Measurements from ENCODE around the gene CAMTA2.

CAMTA2 gene

DNA sequence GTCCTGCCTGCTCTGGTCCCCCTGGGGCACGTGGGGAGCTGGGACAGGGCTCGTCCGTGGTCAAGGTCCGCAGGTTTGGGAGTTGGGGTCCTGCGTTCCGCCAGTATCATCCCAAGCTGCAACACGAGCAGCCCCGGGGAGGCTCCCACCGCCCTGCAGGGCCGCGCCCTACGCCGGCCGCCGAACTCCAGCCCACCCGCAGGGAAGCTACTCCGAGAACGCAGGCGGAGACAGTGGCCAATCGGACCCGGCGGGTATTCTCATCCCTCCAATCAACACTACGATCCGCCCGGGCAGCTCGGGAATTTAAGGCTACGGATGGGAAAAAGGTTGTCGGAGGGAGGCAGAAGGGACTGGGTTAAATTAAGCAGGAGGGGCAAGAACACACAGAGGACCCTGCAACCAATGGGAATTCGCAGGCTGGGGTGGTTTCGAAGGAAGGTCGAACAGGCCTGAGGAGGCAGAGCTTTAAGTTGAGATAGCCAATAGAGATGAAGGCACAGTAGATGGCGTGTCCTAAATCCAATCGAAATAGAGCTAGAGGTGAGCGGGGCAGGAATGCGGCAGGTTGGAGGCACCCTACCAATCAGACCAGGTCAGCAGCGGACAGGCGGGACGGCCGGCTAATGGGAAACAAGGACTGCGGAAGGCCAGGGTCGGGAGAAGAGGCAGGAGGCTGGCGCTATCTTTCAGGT is 20.5 kb downstream of the CAMTA2 start:
- peak; percentile 99 for DNase-seq

DNA sequence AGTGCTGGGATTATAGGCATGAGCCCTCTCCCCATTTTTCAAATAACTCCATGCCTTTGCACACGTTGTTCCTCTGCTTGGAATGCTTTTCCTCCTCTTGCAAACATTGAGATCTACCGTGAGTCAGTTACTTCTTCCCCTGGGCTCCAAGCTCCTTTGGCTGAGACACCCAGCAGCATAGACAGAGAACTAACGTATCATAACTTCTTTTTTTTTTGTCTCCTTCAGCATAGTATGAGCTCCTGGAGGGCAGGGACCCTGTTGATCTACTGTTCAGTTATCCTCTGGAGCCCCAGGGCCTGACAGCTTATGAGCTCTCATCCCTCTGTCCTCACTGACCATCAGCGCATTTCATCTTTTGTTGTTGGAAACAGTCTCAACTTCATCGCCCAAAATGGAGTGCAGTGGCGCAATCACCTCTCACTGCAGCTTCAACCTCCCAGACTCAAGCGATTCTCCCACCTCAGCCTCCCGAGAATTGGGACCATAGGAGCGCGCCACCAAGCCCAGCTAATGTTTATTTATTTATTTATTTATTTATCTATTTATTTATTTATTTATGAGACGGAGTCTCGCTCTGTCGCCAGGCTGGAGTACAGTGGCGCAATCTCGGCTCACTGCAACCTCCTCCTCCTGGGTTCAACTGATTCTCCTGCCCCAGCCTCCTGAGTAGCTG is 22.0 kb downstream of the CAMTA2 start:
- DNase-seq: no peak

DNA sequence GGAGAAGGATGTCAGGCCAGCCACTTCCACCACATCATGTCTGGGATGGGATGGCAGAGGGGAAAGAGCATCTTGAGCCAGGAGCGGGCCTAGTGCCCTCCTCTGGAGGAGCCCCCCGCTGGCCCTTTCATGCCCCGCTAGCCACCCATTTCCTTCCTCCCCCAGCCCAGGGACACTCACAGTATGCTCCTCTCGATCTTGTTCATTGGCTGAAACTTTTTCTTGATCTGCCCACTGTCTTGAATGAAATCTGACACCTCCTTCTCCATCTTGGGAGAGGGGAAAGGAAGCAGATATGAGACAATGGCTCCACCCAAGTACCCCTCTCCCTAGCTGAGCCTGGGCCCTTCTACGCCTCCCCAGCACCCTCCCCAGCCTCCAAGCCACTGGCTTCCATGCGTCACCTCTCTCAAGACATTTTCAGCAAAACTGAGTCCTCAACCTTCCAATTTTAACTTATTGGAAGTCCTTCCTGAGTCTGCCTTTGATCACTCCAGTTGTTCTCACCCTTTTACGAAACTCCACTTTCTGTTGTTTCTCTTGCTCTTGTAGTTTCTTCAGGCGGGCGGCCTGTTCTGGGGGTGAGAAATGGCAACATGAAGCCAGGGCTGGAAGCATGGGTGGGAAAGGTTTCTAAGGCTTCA is 27.1 kb downstream of the CAMTA2 start:
- DNase-seq: no peak

DNA sequence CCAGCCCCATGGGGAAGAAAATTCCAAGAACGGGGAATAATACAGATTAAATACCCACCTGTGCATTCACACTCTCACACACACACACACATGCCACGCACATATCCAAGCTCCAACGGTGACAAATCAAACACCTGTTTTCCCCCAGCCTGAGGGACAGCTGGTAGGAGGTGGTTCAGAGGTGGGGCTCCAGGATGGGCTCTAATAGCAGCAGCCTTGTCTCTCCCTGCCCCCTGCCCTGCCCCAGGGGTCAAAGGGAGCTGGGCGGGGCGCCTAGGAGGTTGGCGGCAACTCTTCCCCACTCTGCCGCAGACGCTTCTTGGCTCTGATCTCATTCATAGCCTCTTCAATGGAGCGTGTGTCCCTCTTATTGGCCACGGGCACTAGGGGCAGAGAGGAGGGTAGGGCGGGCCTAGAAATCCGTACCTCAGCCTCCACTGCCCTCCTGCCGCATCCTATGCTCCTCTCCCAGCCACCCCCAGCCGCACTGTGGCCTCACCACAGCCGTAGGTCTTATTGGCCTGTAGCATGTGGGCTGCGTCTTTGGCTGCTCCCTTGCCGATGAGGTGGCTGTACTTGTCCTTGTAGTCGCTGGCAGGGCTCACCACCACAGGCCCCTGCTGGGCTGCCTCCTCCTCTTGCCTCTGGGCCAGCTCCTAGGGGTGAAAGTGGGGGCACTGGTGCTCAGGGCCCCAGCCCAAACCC is 28.1 kb downstream of the CAMTA2 start:
- no peak for DNase-seq

DNA sequence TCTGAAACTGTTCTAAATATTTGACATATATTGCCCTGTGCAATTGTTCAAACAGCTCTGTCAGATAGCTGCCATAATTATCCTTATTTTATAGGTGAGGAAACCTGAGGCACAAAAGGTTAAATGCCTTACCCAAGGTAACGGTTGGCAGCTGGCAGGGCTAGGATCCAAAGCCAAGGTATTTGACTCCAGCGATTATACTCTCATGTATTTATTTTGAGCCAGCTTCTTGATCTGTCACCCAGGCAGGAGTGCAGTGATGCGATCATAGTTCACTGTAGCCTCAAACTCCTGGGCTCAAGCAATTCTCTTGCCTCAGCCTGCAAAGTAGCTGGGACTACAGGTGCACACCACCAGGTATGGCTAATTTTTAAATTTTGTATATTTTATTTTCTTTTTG is 29.4 kb downstream of the CAMTA2 start:
- DNase-seq: no peak

DNA sequence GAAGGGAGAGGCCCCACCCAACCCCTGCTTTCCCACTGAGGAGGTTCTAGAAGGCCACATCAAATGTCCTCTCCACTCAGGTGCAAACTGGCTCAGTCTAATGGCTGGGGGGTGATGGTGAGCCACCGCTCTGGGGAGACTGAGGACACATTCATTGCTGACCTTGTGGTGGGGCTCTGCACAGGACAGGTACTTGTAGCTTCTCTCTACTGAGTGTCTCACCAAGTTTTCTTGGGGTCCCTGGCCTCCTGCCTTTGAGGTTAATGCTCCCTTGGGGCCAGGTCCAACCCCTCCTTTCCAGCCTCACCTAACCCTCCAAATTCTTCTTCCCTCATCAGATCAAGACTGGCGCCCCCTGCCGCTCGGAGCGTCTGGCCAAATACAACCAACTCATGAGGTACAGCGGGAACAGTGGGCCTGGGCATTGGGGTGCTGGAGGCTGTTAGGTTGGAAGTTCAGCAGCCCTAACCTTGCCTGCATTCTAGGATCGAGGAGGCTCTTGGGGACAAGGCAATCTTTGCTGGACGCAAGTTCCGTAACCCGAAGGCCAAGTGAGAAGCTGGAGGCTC is 30.9 kb downstream of the CAMTA2 start:
- DNase-seq: no peak

DNA sequence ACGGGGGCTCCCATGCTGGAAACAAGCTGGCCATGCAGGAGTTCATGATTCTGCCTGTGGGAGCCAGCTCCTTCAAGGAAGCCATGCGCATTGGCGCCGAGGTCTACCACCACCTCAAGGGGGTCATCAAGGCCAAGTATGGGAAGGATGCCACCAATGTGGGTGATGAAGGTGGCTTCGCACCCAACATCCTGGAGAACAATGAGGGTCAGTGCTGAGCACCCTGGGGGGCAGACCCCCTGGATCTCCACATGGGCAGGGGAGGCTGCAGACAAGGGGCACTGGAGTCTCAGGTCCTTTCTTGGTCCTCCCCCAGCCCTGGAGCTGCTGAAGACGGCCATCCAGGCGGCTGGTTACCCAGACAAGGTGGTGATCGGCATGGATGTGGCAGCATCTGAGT is 32.4 kb downstream of the CAMTA2 start:
- DNase-seq: no peak

DNA sequence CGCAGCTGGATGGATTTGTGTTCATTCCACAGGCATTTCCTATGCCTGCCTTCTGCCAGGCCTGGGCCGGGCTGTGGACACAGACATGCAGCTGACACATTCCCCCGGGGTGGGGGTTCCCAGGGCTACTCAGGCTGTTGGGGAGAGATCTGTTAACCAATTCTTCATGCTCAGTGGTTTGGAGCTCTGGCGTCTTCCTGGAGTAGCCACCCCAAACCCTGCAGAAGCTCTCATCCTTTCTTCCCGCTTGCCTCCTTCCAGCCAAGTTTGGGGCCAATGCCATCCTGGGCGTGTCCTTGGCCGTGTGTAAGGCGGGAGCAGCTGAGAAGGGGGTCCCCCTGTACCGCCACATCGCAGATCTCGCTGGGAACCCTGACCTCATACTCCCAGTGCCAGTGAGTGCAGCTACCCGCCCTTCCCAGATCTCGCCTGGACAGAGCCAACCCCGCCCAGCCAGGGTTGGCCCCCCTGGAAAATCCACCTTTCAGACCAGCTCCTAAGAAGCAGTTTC is 34.0 kb downstream of the CAMTA2 start:
- no peak for DNase-seq

DNA sequence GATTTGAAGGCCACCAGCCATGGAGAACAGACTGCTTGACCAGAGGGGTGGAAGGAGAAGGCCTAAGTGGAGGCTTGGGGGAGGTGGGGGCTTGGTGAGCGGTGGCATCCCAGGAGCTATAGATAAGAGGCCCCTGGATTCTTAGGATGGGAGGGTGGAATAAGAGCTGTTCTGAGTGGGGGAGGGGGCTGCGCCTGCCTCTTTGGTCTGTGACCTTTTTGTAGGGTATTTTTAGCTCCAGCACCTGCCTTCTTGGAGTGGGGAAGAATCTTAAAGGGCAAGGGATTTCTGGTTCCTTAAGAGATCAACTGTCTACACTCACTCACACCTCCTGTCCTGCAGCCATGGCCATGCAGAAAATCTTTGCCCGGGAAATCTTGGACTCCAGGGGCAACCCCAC is 36.0 kb downstream of the CAMTA2 start:
- DNase-seq: no peak

DNA sequence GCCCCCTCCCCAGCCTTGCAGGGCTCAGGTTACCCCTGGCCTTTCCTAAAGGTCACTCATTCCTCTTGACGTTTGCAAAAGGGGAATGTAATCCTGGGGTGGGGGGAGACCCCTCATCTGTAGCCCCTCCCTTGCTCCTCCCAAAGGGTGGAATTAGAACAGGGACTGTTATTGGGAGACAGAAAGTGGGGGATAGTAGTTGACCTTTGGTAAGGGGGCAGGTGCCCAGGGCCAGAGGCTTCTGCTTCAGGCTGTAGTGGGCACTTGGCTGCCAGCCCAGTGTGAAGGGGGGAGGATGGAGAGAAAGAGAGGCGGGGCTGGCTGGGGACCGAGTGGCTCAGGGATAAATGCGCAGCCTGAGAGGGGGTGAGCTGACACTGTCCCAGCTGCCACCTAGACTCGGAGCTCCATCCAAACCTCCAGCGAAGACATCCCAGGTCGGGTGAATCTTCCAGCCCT is 36.7 kb downstream of the CAMTA2 start, which contains the start of gene ENO3:
TSS of gene ENO3 (plus strand) at position 374 of the 459 bp plus-strand sequence. CDS start 711 bp downstream, outside the sequence.
- no peak for DNase-seq

DNA sequence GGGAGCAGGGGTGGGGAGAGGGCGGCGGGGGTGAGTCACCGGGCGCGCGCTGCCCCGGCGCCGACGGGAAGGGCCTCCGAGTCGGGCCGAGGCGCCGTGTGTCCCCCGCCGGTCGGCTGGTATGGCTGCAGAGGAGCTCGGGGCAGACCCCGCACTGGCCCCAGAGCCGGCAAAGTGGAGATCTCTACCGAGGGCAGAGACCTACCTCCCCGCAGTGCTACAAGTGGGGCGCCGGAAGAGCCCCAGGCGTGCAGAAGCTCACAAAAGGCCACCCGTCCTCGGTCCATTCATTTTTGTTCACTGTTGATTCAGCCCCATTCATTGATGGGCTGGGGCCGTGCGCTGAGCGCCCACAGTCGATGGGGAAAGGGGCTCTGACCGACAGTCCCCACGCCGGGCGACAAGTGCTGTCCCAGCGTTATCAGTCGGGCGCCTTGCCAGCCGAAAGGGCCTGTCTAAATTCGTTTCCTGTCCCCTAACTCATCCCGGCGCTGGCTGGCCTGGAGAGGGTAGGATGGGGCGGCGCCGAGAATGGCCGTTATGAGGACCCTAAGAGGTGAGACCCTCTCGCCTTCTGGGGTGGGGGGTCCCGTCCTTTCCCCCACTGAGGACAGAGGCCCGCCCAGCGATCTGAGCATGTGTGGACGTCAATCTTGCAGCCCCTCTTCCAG is 37.3 kb downstream of the CAMTA2 start:
- no peak for DNase-seq

DNA sequence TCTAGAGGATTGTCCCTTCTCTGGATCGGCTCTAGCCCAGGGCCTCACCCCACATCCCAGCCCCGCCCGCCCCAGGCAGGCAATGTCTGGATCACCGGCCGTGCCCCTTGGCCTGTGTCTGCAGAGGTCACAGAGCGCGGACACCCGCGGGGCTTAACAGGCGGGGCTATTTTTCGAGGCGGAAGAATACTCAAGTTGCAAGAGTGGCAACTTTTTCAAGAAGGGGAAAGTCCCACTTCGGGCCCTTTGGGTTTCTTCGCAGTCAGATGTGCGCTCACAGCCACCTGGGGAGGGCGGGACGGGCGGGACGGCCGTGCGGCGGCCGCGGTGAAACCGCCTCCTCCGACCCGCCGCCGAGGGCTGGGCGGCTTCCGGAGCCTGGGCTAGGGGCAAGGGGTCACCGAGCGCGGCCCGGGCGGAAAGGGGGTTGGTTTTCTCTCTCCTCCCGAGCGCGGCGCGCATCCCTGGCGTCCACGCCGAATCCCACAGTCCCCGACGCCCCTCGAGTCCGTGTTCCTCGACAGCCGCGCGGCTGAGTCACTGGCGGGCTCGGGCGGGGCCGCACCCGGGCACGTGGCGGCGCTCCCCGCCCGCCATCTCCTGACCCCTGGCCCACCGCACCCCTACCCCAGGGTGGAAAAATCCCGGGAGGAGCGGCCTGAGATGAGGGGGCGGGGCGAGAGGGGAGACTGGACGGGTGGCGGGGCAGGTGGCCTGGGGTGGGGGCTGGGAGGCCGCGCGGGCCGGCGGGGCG is 38.0 kb downstream of the CAMTA2 start:
- DNase-seq: peak; percentile 53

DNA sequence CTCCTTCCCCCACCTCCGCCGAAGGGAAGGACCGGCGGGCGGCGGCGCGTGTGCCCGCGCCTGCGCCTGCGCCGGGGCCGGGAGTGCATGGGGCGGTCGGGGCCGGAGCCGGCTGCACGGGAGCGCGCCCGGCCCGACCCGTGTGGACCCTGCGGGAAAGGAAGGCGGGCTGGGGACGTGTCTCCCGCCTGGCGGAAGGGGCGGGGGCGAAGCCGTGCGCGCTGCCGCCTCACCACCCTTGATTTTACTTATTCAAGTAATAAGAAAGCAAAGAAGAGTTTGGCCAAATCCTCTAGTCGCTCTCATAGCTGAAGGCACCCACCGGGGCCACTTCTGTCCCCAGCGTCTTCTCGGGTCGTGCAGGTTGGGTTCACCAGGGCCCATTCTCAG is 38.5 kb downstream of the CAMTA2 start:
- peak; percentile 64 for DNase-seq

DNA sequence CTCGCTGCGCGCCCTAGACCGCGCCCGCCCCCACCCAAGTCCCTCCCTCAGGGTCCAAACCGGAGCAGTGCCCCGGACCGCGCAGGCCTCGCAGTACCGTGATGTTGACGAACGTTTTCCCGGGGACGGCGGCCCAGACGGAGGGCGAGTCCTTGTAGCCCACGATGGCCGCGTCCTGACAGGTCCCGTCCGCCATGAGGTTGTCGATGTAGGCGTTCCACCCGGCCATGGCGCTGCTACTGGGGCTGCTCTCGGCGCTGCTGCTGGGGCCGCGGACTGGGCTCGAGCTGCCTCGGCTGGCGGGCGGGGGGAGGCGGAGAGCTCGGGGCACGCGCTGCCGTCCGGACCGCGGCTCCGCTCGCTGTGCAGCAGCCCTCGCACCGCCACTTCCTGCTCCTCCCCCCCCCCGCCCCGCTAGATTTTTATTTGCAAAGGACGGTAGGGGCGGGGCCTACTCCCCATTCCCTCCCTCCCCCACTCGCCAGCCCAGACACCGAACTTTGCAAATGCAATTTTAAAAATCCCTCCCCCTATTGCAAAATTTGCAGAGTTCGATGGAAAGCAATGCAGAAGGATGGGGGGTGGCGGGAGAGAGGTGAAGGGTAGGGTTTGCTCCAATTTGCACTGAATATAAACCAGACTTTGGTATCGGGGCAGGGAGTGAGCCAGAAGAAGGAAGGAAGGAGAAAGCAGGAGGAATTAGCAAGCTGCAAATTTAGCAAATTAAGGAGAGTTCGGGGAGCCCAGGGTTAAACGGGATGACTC is 39.1 kb downstream of the CAMTA2 start, which contains the start of gene PFN1:
TSS of gene PFN1 (minus strand) at position 365 of the 765 bp plus-strand sequence. CDS start at position 229, 136 bp downstream.
- DNase-seq: peak; percentile 52

DNA sequence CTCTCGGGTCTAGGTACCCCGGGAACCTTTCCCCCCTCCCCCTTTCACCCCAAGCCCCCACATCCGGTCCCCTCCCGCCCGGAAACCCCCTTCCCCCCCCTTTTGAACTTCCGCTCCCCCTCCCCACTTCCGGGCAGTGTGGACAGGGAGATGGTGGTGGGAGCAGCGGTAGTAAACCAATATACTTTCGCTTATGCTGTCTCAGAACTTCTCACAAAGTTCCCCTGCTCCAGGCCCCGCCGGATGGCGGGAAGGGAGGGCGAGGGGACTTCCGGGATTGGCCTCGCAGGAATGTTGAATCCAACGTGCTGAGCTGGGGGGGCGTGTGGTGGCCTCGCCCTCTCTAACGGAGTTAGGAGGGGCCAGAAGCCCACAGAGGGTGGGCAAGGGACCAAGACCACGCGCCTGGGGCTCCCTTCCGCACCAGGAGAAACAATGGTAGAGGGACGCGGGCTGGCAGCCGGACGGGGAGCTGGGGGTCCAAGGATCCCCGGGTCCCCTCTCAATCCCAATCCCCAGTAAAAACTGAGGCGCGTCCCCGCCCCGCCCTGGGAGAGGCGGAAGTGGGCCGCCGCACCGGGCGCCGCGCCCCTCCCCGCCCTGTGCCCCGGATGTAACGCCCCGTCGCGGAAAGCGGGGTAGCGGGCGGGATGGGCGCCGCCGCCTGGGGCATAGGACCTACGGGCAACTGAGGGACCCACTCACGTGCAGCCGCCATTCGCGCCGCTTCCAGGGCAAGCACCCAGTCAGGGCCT is 39.9 kb downstream of the CAMTA2 start:
- DNase-seq: peak; percentile 12

DNA sequence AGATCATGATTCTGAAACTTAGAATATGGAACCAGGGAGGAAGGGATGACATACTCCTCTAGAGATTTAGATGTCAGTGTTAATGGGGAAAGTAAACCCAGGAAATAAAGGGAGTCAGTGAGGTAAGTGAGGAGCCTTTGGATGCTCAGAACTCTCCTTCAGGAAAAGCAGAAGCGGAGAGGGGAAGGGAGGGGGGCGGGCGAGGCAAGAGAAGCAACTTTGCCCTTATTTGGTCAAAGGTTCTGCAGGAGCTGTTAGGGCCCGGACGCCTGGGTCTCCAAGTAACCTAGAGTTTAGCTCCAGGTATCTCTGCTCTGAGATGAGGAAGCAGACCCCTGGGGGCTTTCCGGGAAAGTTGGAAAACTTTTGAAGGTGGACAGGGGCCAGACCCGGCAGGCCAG is 40.5 kb downstream of the CAMTA2 start:
- no peak for DNase-seq

DNA sequence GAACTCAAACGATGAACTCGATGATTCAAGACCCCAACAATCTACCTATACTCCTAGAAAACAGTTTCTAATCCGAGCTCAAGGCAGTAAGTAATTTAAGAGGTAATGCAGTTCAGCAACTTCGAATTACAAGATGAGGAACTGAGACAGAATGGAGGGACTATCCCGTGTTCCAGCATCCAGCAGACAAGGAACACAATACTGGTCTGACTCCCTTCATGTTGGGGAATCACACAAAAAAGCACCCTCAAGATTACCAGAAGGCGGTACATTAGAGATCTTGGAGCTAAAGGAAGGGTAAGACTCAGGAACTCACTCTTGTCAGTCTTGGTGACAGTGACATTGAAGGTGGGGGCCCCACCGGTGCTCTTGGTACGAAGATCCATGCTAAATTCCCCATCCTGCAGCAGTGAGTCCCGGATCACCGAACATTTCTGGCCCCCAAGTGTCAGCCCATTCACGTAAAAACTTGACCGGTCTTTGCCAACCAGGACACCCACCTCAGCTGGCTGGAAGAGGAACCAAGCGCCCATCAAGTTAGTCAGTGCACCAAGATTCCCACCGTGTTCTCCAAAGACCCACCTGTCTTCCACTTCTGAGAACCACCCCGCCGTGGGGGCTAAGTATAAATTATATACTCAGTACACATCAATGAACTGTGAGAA is 41.0 kb downstream of the CAMTA2 start:
- DNase-seq: no peak

DNA sequence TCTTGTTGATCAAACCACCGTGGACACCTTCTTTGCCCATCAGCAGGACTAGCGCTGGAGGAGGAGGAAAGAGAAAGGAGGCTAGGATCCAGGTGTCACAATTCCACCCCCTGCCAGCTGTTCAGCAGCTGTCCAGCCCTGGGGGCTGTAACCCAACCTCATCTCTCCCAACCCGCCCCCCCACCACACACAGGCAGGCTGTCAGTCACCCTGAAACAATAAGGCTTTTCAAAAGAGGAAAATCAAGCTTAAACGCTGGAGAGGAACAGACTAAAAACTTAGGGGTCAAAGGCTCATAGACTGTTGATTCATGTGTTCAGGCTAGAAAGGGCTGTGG is 41.6 kb downstream of the CAMTA2 start:
- DNase-seq: no peak

Data from DMS79 (cell line).